Smooth muscle cell (in vitro differentiated cells): ENCODE data around the gene FOXP2. TPM values are rescaled to one million over a fixed set of nuclear protein-coding genes. Genes with fewer than 3 reads are reported as not detected.

Experiments used
- DNase-seq: peaks from one replicate; lab custom pipeline; 2025; ENCODE audit not compliant: unreplicated experiment; lab: John Stamatoyannopoulos, UW
- H2AFZ ChIP-seq: fragments of 200-600 bp; sonication (generic); 2 replicates; pipeline ENCODE4 v1.6.0; 2016; ENCODE audit warnings: antibody characterized with exemption, low read depth, mild to moderate bottlenecking
- H3F3A ChIP-seq: fragments of 200-600 bp; sonication (generic); 2 replicates; pipeline ENCODE4 v1.6.0; 2017; ENCODE audit warnings: antibody characterized with exemption, low read depth
- H3K27ac ChIP-seq: fragments of 200-600 bp; sonication (generic); 2 replicates; pipeline ENCODE4 v1.5.1; 2016; ENCODE audit warnings: low read depth, mild to moderate bottlenecking
- H3K27me3 ChIP-seq: fragments of 200-600 bp; sonication (generic); 2 replicates; pipeline ENCODE4 v1.6.1; 2016; ENCODE audit warnings: low read depth, mild to moderate bottlenecking
- H3K36me3 ChIP-seq: fragments of 200-600 bp; sonication (generic); 2 replicates; pipeline ENCODE4 v1.5.1; 2016; ENCODE audit warnings: low read depth
- H3K4me1 ChIP-seq: fragments of 200-600 bp; sonication (generic); 2 replicates; pipeline ENCODE4 v1.5.1; 2016; ENCODE audit warnings: low read depth
- H3K4me2 ChIP-seq: fragments of 200-600 bp; sonication (generic); 2 replicates; pipeline ENCODE4 v1.6.0; 2016; ENCODE audit warnings: mild to moderate bottlenecking
- H3K4me3 ChIP-seq: fragments of 200-600 bp; sonication (generic); 2 replicates; pipeline ENCODE4 v1.5.1; 2016; ENCODE audit warnings: mild to moderate bottlenecking
- H3K79me2 ChIP-seq: fragments of 200-600 bp; sonication (generic); 2 replicates; pipeline ENCODE4 v1.6.0; 2016; ENCODE audit warnings: low read depth, mild to moderate bottlenecking
- H3K9ac ChIP-seq: fragments of 200-600 bp; sonication (generic); 2 replicates; pipeline ENCODE4 v1.6.0; 2016; ENCODE audit warnings: low read depth
- H3K9me3 ChIP-seq: fragments of 200-600 bp; sonication (generic); replicated peaks from 2 replicates; pipeline ENCODE4 v1.5.1; 2016; ENCODE audit warnings: low read depth
- H4K20me1 ChIP-seq: fragments of 200-600 bp; sonication (generic); 2 replicates; pipeline ENCODE4 v1.6.0; 2016; ENCODE audit warnings: low read depth
- CTCF ChIP-seq: fragments of 200-600 bp; sonication (generic); IDR thresholded peaks from 2 replicates; pipeline ENCODE4 v1.5.1; 2017; ENCODE audit warnings: borderline replicate concordance, mild to moderate bottlenecking, antibody characterized with exemption; ENCODE audit not compliant: insufficient read depth, poor library complexity, severe bottlenecking
- WGBS: methylation state at CpG from one replicate; pipeline ENCODE4 v1.1.7; 2016; ENCODE audit warnings: low lambda C conversion rate; 5-methylcytosine and 5-hydroxymethylcytosine counted together
- polyA plus RNA-seq: library from polyadenylated mRNA; unstranded; fragments of >200 nt; fragmentation: Nextera tagmentation; extraction: Ambion mirVana; gene quantifications from 2 replicates; pipeline ENCODE4 v1.2.1, GENCODE V29; 2016
- total RNA-seq: library from RNA; depleted of rRNA; stranded (reverse); fragments of >200 nt; gene quantifications from 2 replicates; pipeline ENCODE4 v1.2.3, GENCODE V29; 2014

Gene FOXP2
- total and polyA plus RNA-seq, 2 experiments from 2014 or later = 0.86 to 1.1 TPM

GRCh38 chr7:114722562-114722961 is 307.9 kb downstream of the FOXP2 start:
- Histone ChIP-seq H2AFZ (no peak overlapping the region), H3K27me3 (no peaks in the 10 kb centered on the region), H3K4me1 (no peaks in the 10 kb centered on the region), H3F3A (no peaks in the 10 kb centered on the region), H4K20me1 (no peaks in the 10 kb centered on the region), H3K27ac (no peak overlapping the region), H3K79me2 (no peaks in the 10 kb centered on the region), H3K9me3 (no peaks in the 10 kb centered on the region), H3K9ac (no peak overlapping the region), H3K4me3 (no peak overlapping the region), H3K36me3 (no peaks in the 10 kb centered on the region), H3K4me2 (no peak overlapping the region)
- DNase-seq = no peak
- TF ChIP-seq CTCF = no peak

- H3K27me3 ChIP-seq = no peaks in the 10 kb centered on the region
- H4K20me1 ChIP-seq = no peaks in the 10 kb centered on the region
- H3K27ac ChIP-seq = no peak overlapping the region
- no peaks in the 10 kb centered on the region for H3F3A ChIP-seq
- H3K36me3 ChIP-seq = no peaks in the 10 kb centered on the region
- 82% methylated on average over 1 of the region's 1 CpG for WGBS
- H2AFZ ChIP-seq = no peak overlapping the region
- no peak overlapping the region for H3K4me2 ChIP-seq
- DNase-seq = no peak
- no peak overlapping the region for H3K9ac ChIP-seq
- no peaks in the 10 kb centered on the region for H3K9me3 ChIP-seq
- no peak overlapping the region for H3K4me3 ChIP-seq
- H3K4me1 ChIP-seq = no peaks in the 10 kb centered on the region
- no peaks in the 10 kb centered on the region for H3K79me2 ChIP-seq
- no peak for TF ChIP-seq CTCF
These were observed 308.7 kb downstream of the FOXP2 start for GRCh38 chr7:114723308-114723707.

- no peak overlapping the region for H3K27ac ChIP-seq
- no peak overlapping the region for H3K4me3 ChIP-seq
- no peaks in the 10 kb centered on the region for H3K4me1 ChIP-seq
- no peaks in the 10 kb centered on the region for H3K79me2 ChIP-seq
- no peak overlapping the region for H3K4me2 ChIP-seq
- no peak for TF ChIP-seq CTCF
- H3K36me3 ChIP-seq = no peaks in the 10 kb centered on the region
- no peak overlapping the region for H3K9ac ChIP-seq
- WGBS = 62% methylated on average over 2 of the region's 2 CpGs
- H3K9me3 ChIP-seq = no peaks in the 10 kb centered on the region
- H3F3A ChIP-seq = no peaks in the 10 kb centered on the region
- DNase-seq = no peak
- no peak overlapping the region for H2AFZ ChIP-seq
- H4K20me1 ChIP-seq = no peaks in the 10 kb centered on the region
- peaks cover 9% of the 10 kb centered on the region for H3K27me3 ChIP-seq
These were observed 325.5 kb downstream of the FOXP2 start for GRCh38 chr7:114740095-114740494.

GRCh38 chr7:114740941-114741340 is 326.3 kb downstream of the FOXP2 start:
- Histone ChIP-seq H3K27ac (no peak overlapping the region), H3K9me3 (no peaks in the 10 kb centered on the region), H3K4me1 (no peaks in the 10 kb centered on the region), H4K20me1 (no peaks in the 10 kb centered on the region), H2AFZ (no peak overlapping the region), H3K4me3 (no peak overlapping the region), H3K27me3 (peaks cover 4% of the 10 kb centered on the region), H3K4me2 (no peak overlapping the region), H3K79me2 (no peaks in the 10 kb centered on the region), H3K36me3 (no peaks in the 10 kb centered on the region), H3K9ac (no peak overlapping the region), H3F3A (no peaks in the 10 kb centered on the region)
- DNase-seq = no peak
- TF ChIP-seq CTCF = no peak
- WGBS = 96% methylated on average over 7 of the region's 7 CpGs
